ENCODE measurements around the gene RELA. TPM values are rescaled to one million over a fixed set of nuclear protein-coding genes. Genes with fewer than 3 reads are reported as not detected.

RELA gene
- total and polyA plus RNA-seq, 2 donors (not counting 1 experiment from before 2014, with no cell fraction given): 124 to 154 TPM

DNA sequence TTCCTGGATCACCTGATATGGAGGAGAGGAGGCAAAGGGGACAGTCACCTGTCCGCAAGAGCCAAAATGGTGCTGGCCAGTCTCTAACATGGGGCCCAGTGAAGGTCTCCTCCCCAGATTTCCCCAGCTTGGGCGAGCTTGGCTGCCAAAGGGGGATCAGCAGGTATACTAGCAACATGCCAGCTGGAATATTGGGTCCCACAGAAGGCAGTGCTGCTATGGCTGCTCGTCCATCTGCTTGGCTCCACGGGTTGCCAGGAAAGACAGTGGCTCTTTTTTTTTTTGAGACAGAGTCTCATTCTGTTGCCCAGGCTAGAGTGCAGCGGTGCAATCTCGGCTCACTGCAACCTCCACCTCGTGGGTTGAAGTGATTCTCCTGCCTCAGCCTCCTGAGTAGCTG lies 36.6 kb upstream of the RELA start:
- intact Hi-C loops (cut with micrococcal nuclease): no loop called here
- no peak overlapping the region for H3K4me3 ChIP-seq (ENCODE audit: control extremely low read depth in 1 of 5, extremely low read depth in 1 of 5, insufficient read depth in 1 of 5, low read depth in 2 of 5, low read length in 4 of 5)
- no peak for TF ChIP-seq EZH2 (IDR thresholded peaks at IDR 0.05; ENCODE audit: borderline replicate concordance, insufficient read depth, low read depth, low read length, poor library complexity, severe bottlenecking)
- TF ChIP-seq, protein P1, sequence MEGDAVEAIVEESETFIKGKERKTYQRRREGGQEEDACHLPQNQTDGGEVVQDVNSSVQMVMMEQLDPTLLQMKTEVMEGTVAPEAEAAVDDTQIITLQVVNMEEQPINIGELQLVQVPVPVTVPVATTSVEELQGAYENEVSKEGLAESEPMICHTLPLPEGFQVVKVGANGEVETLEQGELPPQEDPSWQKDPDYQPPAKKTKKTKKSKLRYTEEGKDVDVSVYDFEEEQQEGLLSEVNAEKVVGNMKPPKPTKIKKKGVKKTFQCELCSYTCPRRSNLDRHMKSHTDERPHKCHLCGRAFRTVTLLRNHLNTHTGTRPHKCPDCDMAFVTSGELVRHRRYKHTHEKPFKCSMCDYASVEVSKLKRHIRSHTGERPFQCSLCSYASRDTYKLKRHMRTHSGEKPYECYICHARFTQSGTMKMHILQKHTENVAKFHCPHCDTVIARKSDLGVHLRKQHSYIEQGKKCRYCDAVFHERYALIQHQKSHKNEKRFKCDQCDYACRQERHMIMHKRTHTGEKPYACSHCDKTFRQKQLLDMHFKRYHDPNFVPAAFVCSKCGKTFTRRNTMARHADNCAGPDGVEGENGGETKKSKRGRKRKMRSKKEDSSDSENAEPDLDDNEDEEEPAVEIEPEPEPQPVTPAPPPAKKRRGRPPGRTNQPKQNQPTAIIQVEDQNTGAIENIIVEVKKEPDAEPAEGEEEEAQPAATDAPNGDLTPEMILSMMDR (IDR thresholded peaks at IDR 0.05): no peak
- CTCF ChIA-PET: no interaction called here
- H3K4me2 ChIP-seq (replicated peaks; ENCODE audit: low read depth, low read length, poor library complexity, severe bottlenecking): no peak overlapping the region
- ATAC-seq (ENCODE audit: low read depth) (no peak), DNase-seq (no peak)
- peaks cover 5 to 7% of the 10 kb centered on the region in 2 donors for H3K4me1 ChIP-seq (ENCODE audit: control insufficient read depth in 2 of 2, insufficient read depth in 2 of 2, low read length in 2 of 2)
- POLR2A ChIA-PET: no interaction called here
- no peak overlapping the region for H3K27ac ChIP-seq (ENCODE audit: low read length in 2 of 2)
- no peak overlapping the region for H2AFZ ChIP-seq (ENCODE audit: insufficient read depth, low read depth, low read length, poor library complexity, severe bottlenecking)
- H3K4me3 Mint-ChIP-seq: no peak overlapping the region
- H4K20me1 ChIP-seq (ENCODE audit: control insufficient read depth, insufficient read depth, low read length, poor library complexity, severe bottlenecking): no peaks in the 10 kb centered on the region
- H3K36me3 ChIP-seq (replicated peaks in 1 of 2; ENCODE audit: control extremely low read depth in 1 of 2, control insufficient read depth in 1 of 2, extremely low read depth in 1 of 2, insufficient read depth in 2 of 2, low read length in 1 of 2): no peaks in the 10 kb centered on the region
- no peaks in the 10 kb centered on the region for H3K9me3 ChIP-seq (ENCODE audit: control extremely low read depth in 1 of 3, control insufficient read depth in 2 of 3, insufficient read depth in 1 of 3, low read length in 2 of 3)
- no peaks in the 10 kb centered on the region for H3K27me3 ChIP-seq (replicated peaks in 1 of 4; ENCODE audit: control extremely low read depth in 1 of 4, control insufficient read depth in 3 of 4, insufficient read depth in 4 of 4, low read length in 3 of 4)
- peaks cover 9% of the 10 kb centered on the region for H3K4me1 Mint-ChIP-seq
- no peaks in the 10 kb centered on the region for H3K9me3 Mint-ChIP-seq (ENCODE audit: insufficient read depth)
- H3K79me2 ChIP-seq (ENCODE audit: control insufficient read depth, insufficient read depth, low read length): no peaks in the 10 kb centered on the region
- peaks cover 3% of the 10 kb centered on the region for H3K27me3 Mint-ChIP-seq
- H3K27ac Mint-ChIP-seq: no peak overlapping the region
- H3K9ac ChIP-seq (ENCODE audit: low read length): no peak overlapping the region
- 86% methylated on average over 7 of the region's 7 CpGs for WGBS (ENCODE audit: insufficient coverage)

GRCh38 chr11:65698205-65698604 lies 35.5 kb upstream of the RELA start:
- Mint-ChIP-seq H3K4me1 (peaks cover 9% of the 10 kb centered on the region), H3K27me3 (peaks cover 3% of the 10 kb centered on the region), H3K27ac (no peak overlapping the region), H3K9me3 (ENCODE audit: insufficient read depth) (no peaks in the 10 kb centered on the region), H3K4me3 (no peak overlapping the region)
- TF ChIP-seq, protein P1 (IDR thresholded peaks at IDR 0.05): no peak
- no peak for TF ChIP-seq EZH2 (IDR thresholded peaks at IDR 0.05; ENCODE audit: borderline replicate concordance, insufficient read depth, low read depth, low read length, poor library complexity, severe bottlenecking)
- Histone ChIP-seq H3K79me2 (ENCODE audit: control insufficient read depth, insufficient read depth, low read length) (no peaks in the 10 kb centered on the region), H3K4me2 (replicated peaks; ENCODE audit: low read depth, low read length, poor library complexity, severe bottlenecking) (no peak overlapping the region), H3K27ac (ENCODE audit: low read length in 2 of 2) (no peak overlapping the region), H4K20me1 (ENCODE audit: control insufficient read depth, insufficient read depth, low read length, poor library complexity, severe bottlenecking) (no peaks in the 10 kb centered on the region), H3K36me3 (replicated peaks in 1 of 2; ENCODE audit: control extremely low read depth in 1 of 2, control insufficient read depth in 1 of 2, extremely low read depth in 1 of 2, insufficient read depth in 2 of 2, low read length in 1 of 2) (no peaks in the 10 kb centered on the region), H2AFZ (ENCODE audit: insufficient read depth, low read depth, low read length, poor library complexity, severe bottlenecking) (no peak overlapping the region), H3K9ac (ENCODE audit: low read length) (no peak overlapping the region), H3K4me1 (ENCODE audit: control insufficient read depth in 2 of 2, insufficient read depth in 2 of 2, low read length in 2 of 2) (peaks cover 5 to 7% of the 10 kb centered on the region in 2 donors), H3K4me3 (ENCODE audit: control extremely low read depth in 1 of 5, extremely low read depth in 1 of 5, insufficient read depth in 1 of 5, low read depth in 2 of 5, low read length in 4 of 5) (no peak overlapping the region), H3K9me3 (ENCODE audit: control extremely low read depth in 1 of 3, control insufficient read depth in 2 of 3, insufficient read depth in 1 of 3, low read length in 2 of 3) (no peaks in the 10 kb centered on the region), H3K27me3 (replicated peaks in 1 of 4; ENCODE audit: control extremely low read depth in 1 of 4, control insufficient read depth in 3 of 4, insufficient read depth in 4 of 4, low read length in 3 of 4) (no peaks in the 10 kb centered on the region)
- ChIA-PET POLR2A (no interaction called here), CTCF (no interaction called here)
- 79% methylated on average over 8 of the region's 8 CpGs for WGBS (ENCODE audit: insufficient coverage)
- ATAC-seq (ENCODE audit: low read depth): no peak
- DNase-seq: no peak
- intact Hi-C loops (cut with micrococcal nuclease): no loop called here

Measured in B cell (primary cell).